GM19351 (cell line): ENCODE results near the gene MTMR2.

Experiments used
- ATAC-seq: cut with Tn5 transposase; IDR thresholded peaks from one replicate; pipeline ENCODE4 v1.9.1; 2021; ENCODE audit warnings: mild to moderate bottlenecking, moderate library complexity; ENCODE audit not compliant: unreplicated experiment

MTMR2 gene

GRCh38 chr11:95788921-95789505 lies 134.9 kb downstream of the MTMR2 start:
- no peak for ATAC-seq
